NCI-H345 (cell line): ENCODE results near the gene CEP250.
A peak's percentile ranks its signal among the peaks of the same experiment; 100 is the strongest.
"Not testable (repeated sequence)": the region's sequence is repeated elsewhere in the genome, so short reads cannot be mapped to it uniquely, and the experiment has no call there.

Experiments used
- DNase-seq: peaks from one replicate; lab custom pipeline; 2025; lab: John Stamatoyannopoulos, UW

Gene CEP250, protein sequence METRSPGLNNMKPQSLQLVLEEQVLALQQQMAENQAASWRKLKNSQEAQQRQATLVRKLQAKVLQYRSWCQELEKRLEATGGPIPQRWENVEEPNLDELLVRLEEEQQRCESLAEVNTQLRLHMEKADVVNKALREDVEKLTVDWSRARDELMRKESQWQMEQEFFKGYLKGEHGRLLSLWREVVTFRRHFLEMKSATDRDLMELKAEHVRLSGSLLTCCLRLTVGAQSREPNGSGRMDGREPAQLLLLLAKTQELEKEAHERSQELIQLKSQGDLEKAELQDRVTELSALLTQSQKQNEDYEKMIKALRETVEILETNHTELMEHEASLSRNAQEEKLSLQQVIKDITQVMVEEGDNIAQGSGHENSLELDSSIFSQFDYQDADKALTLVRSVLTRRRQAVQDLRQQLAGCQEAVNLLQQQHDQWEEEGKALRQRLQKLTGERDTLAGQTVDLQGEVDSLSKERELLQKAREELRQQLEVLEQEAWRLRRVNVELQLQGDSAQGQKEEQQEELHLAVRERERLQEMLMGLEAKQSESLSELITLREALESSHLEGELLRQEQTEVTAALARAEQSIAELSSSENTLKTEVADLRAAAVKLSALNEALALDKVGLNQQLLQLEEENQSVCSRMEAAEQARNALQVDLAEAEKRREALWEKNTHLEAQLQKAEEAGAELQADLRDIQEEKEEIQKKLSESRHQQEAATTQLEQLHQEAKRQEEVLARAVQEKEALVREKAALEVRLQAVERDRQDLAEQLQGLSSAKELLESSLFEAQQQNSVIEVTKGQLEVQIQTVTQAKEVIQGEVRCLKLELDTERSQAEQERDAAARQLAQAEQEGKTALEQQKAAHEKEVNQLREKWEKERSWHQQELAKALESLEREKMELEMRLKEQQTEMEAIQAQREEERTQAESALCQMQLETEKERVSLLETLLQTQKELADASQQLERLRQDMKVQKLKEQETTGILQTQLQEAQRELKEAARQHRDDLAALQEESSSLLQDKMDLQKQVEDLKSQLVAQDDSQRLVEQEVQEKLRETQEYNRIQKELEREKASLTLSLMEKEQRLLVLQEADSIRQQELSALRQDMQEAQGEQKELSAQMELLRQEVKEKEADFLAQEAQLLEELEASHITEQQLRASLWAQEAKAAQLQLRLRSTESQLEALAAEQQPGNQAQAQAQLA (N-terminal part only)

DNA sequence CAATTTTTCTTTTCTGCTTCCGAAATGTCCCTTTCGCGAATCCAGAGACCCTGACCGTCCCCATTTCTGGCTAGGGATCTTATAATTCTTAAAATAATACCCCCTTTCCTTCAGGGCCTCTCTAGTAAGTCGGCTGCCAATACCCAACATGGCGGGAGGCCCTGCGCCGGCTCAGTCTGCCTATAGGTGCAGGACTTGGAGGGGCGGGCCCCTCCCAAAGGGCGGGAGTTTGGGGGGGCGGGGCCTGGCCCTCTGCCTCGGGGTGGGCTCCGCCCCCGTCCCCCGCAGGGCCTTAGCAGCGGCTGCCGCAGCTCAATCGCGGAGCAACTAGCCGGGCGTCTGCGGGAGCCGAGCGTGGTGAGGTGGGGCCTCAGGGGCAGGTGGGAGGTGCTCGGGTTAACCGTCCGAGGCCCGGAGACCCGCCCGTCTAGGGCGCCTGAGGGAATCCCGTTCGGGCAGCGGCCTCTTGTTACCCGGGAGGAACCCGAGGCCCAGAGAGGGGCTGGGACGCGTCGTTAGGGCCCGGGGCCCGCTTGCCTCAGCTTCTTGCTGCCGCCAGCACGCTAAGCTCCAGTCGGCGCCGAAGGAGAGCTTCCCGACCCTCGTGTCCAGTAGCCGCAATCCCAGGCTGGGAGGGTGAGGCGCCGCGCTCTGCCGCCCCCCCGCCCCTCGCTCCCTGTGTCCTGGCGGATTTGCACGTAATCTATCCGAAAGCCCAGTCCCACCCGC is at the start of gene CEP250:
CEP250 (plus strand) TSS at position 718 of the 729 bp plus-strand sequence. CDS start 6,770 bp downstream, outside the sequence.
- DNase-seq = peak; percentile 99

DNA sequence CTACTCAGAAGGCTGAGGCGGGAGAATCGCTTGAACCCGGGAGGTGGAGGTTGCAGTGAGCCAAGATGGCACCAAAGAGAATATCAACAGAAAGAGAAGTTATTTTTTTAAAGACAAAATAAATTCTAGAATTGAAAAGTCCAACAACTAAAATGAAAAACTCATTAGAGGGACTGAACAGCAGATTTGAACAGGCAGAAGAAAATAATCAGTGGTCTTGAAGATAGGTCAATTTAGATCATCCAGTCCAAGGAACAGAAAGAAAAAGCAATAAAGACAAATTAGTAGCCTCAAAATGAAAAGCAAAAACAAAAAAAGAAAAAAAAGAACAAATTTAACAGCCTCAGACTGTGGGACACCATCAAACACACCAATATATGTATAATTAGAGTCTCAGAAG is 49.6 kb upstream of the CEP250 start:
- DNase-seq = no peak

- no peak for DNase-seq
Measured at GRCh38 chr20:35408270-35408669, 47.1 kb upstream of the CEP250 start.

DNA sequence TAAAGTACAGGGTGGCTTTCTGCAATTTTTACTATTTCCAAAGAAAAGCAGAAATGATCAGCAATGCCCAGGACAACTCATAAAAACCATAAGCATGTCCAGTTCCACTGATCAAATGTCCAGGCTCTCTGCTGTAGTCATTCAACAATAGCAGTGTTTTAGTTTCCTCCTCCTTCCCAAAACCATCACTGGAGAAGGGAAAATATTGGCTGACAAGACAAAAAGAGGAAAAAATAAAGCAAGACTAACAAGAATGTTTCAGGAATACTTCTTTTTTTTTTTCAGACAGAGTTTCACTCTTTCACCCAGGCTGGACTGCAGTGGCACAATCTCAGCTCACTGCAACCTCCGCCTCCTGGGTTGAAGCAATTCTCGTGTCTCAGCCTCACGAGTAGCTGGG is 45.9 kb upstream of the CEP250 start:
- DNase-seq = no peak

- DNase-seq = no peak
Measured at GRCh38 chr20:35410613-35411012, 44.8 kb upstream of the CEP250 start.

GRCh38 chr20:35421322-35421721 is 34.1 kb upstream of the CEP250 start:
- DNase-seq = no peak

- no peak for DNase-seq
Measured at GRCh38 chr20:35431621-35432429, 23.6 kb upstream of the CEP250 start.

GRCh38 chr20:35432430-35432735 is 23.0 kb upstream of the CEP250 start:
- no peak for DNase-seq

DNA sequence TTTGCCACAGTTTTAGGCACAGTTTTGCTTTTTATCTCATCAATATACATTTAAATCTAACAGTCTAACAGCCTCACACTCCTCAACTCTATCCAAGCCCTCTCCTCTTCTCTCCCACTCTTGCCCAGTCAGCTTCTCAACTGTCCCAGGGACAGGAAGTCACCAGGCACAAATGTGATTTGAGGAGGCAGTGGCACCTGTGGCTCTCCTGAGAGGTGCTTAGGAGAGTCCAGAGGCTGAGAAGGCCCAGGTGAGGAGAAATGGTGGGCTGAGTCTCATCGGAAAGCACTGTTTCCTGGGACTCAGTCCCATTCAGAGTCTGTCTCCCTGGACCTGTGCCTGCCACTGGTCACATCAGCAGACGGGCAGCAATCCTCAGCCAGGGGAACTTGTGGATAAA is 22.1 kb upstream of the CEP250 start:
- DNase-seq = no peak

GRCh38 chr20:35434085-35435005 is 21.1 kb upstream of the CEP250 start:
- DNase-seq = no peak

DNA sequence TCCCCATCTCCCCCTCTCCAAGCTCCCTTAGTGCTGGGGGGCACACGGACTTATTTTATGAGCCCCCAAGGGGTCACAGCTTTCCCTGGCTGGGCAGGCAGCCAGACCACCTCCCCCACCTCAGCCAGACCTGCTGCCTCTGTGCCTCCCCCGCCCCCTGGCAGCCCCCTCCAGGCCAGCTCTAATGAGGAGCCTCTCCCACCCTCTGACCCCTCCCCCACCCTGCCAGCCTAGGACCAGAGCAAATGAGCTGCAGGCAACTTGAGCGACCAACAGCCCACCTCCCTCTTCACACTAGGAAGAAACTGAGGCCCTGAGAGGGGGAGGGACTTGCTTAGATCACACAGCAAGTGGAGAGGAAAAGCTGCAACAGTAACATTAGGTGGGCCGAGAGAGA is 19.2 kb upstream of the CEP250 start:
- no peak for DNase-seq

- DNase-seq = no peak
Measured at GRCh38 chr20:35437599-35437998, 17.8 kb upstream of the CEP250 start.

DNA sequence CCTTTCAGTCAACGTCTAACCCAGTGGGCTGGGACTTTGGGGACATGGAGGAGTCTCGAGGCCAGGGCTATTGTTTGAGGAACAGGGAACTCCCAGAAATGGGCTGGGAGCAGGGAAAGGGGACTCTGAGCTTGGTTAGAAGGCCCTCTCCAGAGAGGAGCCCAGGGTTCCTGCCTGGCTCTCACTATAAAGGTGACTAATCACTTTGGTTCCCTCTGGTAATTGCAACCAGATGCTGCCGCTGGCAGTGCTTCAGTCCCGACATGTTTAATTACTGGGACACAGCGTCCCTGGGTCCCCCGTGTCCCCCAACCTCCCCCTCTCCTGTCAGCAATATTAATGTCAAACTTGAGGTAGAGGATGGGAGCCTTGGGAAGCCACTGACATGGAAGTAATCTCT is 12.4 kb upstream of the CEP250 start:
- no peak for DNase-seq

GRCh38 chr20:35444226-35444625 is 11.2 kb upstream of the CEP250 start:
- no peak for DNase-seq

DNA sequence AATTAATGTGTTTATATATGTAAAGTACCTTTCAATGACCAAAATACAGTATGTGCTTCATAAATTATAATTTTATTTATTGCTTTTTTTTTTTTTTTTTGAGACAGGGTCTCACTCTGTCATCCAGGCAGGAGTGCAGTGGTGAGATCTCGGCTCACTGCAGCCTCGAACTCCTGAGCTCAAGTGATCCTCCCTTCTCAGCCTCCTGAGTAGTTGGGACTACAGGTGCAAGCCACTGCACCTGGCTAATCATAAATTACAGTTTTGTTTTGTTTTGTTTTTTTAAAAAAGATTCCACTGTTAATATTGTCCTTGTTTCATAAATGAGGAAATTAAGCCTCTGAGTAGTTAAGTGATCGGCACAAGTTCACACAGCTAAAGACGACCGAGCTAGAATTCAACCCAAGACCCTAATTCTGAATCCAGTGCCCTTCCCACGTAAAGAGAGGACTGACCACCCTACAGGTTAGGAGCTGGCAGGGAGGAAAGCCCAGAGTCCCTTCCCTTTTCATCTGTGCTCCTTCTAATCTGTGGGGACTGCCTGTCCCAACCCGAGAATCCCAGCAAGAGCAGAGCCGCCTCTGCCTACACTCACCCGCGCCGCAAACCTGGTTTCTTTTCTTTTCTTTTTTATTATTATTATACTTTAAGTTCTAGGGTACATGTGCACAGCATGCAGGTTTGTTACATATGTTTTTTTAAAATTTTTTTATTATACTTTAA is 8.9 kb upstream of the CEP250 start:
- DNase-seq = no peak

GRCh38 chr20:35447082-35447789 is 8.2 kb upstream of the CEP250 start:
- DNase-seq = peak; percentile 91

DNA sequence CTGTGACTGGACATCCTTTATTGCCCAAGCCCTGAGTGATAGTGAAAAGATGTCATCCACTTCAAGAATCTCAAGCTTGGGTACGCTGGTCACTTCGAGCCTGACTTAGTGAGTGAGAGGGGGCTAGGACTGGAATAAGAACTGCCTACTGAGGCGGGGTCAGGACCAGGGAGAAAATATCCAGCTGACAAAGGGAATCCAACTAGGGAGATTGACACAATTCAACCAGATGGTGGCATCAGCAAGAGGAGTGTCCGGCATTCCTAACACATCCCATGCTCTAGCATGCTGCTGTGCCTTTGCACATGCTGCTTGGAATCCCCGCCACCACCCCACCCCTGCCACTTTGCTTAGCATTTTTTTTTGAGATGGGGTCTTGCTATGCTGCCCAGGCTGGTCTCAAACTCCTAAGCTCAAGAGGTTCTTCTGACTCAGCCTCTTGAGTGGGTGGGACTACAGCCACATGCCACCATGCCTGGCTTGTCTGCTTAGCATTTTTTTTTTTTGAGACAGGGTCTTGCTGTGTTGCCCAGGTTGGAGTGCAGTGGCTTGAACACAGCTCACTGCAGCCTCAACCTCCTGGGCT is 6.5 kb upstream of the CEP250 start:
- DNase-seq = no peak

DNA sequence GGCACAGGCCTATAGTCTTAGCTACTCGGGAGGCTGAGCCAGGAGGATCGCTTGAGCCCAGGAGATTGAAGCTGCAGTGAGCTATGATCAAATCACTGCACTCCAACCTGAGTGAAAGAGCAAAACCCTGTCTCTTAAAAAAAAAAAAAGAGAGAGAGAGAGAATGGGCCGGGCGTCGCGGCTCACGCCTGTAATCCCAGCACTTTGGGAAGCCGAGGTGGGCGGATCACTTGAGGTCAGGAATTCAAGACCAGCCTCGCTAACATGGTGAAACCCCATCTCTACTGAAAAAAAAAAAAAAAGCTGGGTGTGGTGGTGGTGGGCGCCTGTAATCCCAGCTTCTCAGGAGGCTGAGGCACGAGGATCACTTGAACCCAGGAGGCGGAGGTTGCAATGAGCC is 5.5 kb upstream of the CEP250 start:
- DNase-seq = not testable (repeated sequence)
